GM21447 (cell line): ENCODE data around the gene PHF21A.

Experiments used
- ATAC-seq: cut with Tn5 transposase; IDR thresholded peaks from one replicate; pipeline ENCODE4 v1.9.1; 2021; ENCODE audit not compliant: unreplicated experiment

Gene PHF21A

DNA sequence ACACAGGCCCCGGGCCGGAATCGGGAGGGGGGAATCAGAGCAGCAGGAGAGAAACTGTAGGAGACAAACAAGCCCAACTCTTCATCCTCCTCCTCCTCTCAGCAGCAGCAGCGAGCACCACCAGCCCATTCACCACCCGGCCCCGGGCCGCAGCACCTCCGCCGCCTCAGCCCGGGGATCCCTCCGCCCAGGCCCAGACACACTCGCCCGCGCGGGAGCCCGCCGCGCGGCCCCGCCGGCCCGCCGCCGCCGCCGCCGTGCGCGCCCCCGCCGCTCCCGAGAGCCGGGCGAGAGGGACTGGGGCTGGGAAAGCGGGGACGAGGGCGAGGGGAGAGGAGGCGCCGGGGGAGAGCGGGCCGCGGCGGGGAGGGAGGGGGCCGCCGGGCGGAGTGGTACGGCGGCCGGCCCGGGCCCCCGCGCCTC, at the start of gene PHF21A:
PHF21A (minus strand) TSS at position 154 of the 423 bp plus-strand sequence. CDS start 37,235 bp downstream, outside the sequence.
- ATAC-seq: peak; percentile 40

DNA sequence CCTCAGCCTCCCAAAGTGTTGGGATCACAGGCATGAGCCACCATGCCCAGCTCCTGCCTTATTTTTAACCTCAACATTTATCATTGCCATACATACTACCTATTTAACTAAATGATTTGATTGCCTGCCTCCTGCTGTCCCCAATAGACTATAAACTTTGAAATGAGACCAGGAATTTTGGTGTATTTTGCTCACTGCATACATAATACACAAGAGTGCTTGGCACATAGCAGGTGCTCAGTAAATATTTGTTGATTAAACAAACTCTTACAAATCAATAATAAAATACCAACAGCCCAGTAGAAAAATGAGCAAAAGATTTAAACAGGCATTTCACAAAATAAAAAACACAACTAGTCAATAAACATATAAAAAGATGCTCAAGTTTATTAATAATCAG, 49.5 kb upstream of the PHF21A start:
- no peak for ATAC-seq

- ATAC-seq: no peak
These were observed 41.4 kb upstream of the PHF21A start for GRCh38 chr11:46162700-46163099.

GRCh38 chr11:46161201-46161600, 39.9 kb upstream of the PHF21A start:
- no peak for ATAC-seq

DNA sequence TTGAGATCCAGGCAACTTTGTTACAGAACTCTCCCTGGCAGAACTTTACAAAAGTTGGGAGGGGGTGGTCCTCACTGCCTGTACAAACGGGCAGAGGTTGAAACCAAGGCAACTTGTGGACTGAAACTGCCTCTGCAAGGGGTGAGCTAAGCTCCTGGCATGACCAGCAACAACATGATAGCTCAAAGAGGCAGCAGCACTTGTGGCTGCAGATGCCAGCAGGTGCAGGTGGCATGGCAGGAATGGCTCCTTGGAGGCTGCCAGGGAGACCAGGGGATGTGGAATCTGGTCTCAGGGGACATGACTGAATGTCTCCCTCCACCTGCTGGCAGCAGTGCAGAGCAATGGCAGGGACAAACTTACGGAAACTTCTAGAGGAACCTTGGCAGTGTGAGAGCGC, 38.8 kb upstream of the PHF21A start:
- ATAC-seq: no peak

DNA sequence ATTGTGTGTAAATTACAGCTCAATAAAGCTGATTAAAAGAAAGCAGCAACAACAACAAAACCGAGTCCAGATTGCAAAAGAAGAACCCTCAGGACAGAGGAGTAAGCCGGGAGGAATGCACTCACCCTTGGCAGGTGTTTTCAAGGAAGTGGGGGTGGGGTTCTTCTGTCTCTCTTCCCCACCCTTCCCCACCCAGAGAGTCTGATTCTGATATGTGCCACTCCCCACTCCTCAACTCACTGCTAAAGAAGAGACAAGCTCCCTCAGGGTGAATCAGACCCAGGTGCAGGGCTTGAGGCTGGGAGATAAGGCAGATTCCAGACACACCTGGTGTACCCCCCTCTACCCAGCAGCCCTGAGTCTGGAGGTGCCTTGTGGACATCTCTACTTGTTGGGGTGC, 38.4 kb upstream of the PHF21A start:
- ATAC-seq: no peak

DNA sequence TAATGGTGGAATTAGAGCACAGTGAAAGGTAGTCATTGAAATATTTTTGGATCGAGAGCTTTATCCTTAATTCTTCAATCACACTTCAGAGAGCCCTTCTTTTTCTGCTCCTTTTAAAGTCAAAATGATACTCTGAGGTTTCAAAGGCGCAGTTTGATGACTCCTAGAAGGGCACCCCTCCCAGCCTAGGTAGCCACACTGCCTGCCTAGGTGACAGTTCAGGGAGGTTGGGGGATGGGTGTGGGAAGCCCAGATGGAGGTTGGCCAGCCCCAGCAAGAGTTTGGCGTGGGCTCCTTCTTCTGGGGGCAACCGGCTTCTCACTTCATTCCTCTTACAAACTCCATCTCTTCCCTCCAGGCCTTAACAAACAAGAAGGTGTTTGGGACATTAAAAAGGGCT, 28.6 kb upstream of the PHF21A start:
- no peak for ATAC-seq

DNA sequence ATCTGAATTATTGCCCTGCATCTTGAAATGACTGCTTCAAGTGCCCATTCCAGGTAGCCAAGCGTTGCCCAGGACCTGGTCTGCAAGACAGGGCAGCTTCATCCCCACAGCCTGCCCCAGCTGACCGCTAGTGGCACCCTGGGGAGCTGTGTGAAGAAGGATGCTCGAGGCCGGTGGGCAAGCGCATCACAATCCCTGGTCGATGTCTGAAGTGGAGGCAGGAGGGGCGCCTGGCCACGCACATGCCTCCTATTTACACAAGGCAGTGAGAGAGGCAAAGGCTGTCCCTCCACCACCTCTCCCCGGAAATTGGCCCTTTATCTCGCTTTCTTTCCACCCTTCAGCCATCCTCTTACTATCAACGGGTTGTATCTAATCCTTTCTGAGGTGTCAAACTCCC, 28.1 kb upstream of the PHF21A start:
- no peak for ATAC-seq

DNA sequence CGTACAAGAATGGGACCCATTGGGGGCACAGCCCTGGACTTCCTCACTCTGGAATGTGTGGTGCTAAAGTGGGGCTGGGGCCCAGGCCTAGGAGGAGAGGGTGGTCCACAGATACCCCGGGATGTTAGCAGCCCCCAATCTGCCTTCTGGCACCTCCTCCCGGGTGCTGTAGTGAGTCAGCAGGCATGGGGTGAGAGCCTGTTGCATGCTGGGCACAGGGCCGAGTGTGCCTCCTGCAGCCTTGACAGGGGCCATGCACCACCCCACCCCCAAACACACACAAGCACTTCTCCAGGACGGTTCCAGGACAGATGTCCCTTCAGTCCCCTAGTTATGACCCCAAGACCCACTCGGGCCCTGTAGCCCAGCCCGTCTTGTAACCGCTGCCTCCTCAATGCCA, 23.5 kb upstream of the PHF21A start:
- ATAC-seq: no peak

- ATAC-seq: no peak
These were observed 22.0 kb upstream of the PHF21A start for GRCh38 chr11:46143049-46143806.

DNA sequence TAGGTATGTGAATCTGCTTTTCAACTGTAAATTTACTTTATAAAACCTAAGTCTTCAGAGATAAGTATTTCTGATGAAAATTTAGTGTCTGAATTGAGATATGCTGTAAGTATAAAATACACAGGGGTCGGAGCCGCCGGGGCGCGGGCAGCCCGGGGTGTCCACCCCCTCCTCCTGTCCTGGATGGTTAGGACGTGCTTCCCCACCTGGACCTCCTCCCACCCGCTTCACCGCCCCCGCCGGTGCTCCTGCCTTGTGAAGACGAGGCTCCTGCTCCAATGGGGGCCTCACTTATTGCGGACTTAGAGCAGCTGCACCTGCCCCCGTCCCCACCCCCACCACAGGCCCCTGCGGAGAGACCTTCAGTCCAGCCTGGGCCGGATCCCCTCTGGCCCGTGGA, 21.3 kb upstream of the PHF21A start:
- ATAC-seq: no peak

GRCh38 chr11:46141597-46141996, 20.3 kb upstream of the PHF21A start:
- no peak for ATAC-seq

DNA sequence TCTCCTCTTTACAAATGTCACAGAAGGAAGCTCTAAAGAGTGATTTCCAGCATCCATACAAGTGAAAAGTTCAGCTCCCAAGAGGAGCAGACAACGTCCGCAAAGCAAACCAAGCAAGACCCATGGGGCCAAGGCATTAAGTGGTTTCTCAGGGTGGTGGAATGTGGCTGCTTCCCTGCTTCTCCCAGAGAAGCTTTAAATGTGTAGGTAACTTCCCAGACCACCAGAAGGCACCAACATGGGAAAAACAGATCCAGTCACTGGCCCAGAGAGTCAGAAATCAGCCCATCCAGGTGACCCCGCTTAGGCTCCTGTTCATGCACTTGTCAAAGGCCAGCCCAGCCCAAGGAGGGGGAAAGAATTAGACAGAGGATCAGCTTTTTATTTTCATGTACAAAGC, 13.3 kb upstream of the PHF21A start:
- no peak for ATAC-seq

DNA sequence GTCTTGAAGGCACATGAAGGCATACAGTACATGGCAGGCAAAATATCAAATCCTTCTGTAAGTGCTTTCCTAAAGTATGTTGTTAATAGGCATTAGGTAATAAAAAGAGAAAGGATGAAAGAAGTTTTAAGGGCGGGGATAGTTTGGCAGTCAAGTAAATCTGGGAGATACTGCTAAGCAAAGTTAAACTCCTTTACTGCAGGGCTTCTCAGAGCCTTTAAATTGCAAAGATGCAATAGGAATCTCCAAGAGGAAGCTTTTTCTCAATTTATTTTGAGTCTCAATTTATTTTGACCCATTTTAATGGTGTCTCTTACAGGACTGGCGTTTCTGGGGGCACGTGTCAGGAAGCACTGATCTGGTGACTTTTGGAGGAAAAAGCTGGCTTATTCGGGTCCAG, 12.8 kb upstream of the PHF21A start:
- ATAC-seq: no peak

GRCh38 chr11:46133119-46133518, 11.9 kb upstream of the PHF21A start:
- ATAC-seq: no peak

DNA sequence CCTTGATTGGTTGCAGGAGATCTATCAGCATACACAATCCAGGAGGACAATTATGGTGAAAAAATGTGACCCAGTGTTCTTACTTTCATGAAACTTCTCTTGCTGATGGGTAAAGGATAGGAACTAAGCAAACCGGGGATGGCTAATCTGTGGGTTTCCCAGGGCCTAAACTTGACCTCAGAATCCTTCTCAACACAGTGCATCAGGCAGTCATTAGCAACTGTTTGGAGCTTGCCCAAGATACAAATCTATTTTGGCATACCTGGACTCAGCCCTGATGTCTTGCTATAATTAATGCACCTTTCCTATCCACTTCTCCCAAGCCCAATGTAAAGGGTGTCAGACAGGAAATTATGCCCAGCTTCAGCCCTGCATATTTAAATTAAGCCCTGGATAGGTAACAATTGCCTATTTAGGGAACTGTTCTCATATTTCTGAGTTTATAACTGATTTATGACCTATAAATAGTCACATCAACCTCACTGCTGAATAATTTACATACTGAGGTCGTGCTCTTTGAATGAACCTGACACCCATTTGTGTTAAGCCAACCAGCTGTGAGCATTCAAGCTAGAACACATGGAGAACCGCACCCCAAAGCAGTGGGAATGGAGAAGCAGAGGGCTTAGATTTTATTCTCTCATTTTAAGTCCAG, 9.2 kb upstream of the PHF21A start:
- ATAC-seq: no peak

GRCh38 chr11:46129133-46129532, 7.9 kb upstream of the PHF21A start:
- no peak for ATAC-seq

GRCh38 chr11:46127150-46127638, 5.9 kb upstream of the PHF21A start:
- peak; percentile 78 for ATAC-seq

GRCh38 chr11:46125284-46125683, 4.0 kb upstream of the PHF21A start:
- ATAC-seq: no peak

DNA sequence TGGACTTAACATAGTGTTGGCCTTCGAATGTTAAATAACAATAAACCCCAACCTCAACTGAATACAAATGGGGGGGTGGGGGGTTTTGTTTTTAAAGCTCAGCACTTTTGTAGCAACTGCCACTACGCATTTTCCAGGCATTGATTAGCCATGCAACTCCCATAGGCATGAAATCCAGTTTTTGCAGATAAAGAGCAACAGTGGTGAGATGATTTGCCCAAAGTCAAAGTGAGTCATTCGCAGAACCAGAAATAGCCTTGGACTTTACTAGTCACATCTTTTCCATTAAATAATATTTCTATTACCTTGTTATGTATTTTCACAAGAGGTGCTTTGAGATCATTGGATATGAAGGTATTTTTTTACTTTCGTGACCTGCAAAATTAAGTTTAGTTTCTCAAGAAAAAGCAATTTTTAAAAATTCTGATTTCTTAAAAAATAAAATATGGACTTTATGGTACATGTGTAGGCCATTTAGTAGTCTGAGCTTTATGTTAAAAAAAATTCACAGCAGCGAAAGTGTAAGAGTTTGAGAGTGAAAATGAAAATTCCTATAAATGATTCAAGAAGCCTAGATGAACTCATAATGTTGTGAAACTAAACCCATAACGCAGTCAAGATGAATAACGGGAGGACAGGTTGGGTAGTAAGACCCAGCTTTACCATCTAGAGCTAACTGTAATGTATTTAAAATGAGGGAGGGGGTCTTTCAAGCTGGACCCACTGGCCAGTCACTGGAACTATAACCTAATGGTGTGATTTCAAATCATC, 1.9 kb upstream of the PHF21A start:
- ATAC-seq: no peak

DNA sequence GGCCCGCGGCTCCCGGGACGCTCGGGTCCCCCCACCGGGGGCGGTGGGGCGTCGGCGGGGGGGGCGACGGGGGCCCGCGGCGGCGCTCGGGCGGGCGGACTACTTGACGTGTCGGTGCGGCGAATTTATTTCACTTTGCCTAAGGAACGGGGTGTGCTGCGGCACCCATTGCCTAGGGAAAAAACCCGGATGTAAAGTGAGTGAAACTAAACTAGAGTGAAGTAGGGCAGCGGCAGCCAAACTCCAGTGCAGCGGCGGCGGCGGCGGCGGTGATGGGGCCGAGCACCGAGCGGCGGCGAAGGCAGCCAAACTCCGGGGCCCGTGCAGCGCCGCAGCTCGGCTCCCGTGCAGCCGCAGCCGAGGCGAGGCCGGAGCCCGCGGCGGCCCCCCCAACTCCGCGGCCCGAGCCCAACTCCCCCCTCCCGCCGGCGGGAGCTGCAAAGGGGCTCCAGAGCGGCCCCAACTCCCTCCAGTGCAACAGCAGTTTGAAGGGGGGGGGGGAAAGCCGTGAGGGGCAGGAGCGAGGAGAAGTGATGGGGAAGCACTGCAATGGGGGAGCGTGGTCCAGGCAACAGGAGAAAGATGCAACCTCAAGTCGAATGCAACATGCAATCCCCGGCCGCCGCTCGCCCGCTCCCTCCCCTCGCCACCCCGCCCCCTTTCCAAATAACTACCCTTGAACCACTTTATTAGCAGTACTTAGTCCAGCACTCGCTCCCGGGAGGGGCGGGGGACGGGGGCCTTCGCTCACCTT, 647 bp upstream of the PHF21A start:
- ATAC-seq: peak; percentile 39
